SKM-1 (cell line): ENCODE results near the gene TEKT4.
"Not testable (repeated sequence)": the region's sequence is repeated elsewhere in the genome, so short reads cannot be mapped to it uniquely, and the experiment has no call there.

Experiments used
- DNase-seq: peaks from one replicate; lab custom pipeline; 2025; ENCODE audit not compliant: unreplicated experiment; lab: John Stamatoyannopoulos, UW

Gene TEKT4, protein sequence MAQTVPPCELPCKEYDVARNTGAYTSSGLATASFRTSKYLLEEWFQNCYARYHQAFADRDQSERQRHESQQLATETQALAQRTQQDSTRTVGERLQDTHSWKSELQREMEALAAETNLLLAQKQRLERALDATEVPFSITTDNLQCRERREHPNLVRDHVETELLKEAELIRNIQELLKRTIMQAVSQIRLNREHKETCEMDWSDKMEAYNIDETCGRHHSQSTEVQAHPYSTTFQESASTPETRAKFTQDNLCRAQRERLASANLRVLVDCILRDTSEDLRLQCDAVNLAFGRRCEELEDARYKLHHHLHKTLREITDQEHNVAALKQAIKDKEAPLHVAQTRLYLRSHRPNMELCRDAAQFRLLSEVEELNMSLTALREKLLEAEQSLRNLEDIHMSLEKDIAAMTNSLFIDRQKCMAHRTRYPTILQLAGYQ

DNA sequence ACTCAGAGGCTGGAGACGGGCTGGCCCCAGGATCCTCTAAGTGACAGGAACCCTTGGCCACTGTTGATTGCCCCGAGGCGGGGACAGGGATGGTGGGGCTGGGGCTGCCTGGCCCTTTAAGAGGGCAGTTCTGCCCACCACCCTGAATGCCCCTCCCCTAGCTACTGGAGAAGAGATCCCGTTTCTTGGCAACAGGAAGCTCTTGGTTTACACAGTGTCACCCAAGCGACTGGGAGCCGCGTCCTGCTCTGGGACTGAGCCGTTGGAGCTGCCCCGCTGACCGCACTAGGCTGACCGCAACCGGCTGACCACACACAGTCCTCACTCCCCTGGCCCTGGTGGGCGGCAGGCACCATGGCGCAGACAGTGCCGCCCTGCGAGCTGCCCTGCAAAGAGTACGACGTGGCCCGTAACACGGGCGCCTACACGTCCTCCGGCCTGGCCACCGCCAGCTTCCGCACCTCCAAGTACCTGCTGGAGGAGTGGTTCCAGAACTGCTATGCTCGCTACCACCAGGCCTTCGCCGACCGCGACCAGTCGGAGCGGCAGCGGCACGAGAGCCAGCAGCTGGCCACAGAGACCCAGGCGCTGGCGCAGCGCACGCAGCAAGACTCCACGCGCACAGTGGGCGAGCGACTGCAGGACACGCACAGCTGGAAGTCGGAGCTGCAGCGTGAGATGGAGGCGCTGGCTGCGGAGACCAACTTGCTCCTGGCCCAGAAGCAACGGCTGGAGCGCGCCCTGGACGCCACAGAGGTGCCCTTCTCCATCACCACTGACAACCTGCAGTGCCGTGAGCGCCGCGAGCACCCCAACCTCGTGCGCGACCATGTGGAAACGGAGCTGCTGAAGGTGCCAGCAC lies at the start of gene TEKT4:
TSS of gene TEKT4 (plus strand) at position 205 of the 862 bp plus-strand sequence. CDS start at position 355, 150 bp downstream.
- no peak for DNase-seq

DNA sequence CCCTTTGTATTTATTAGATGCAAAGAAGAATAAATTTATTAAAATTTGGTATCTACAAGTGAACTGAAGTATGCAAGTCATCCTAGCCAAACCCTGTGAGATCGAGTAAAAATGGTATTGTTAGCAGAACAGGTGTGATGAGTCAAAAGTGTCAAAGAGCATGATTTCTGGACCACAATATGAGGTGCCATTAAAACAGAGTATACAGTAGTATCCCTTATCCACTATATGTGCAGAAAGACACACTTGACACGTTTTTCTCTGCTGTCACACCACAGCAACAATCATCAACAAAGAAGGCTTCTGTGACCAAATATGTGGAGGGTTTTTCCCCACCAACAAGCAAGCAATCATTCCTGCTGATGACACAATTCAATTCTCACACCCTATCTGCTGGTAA lies 32.0 kb upstream of the TEKT4 start:
- not testable (repeated sequence) for DNase-seq

DNA sequence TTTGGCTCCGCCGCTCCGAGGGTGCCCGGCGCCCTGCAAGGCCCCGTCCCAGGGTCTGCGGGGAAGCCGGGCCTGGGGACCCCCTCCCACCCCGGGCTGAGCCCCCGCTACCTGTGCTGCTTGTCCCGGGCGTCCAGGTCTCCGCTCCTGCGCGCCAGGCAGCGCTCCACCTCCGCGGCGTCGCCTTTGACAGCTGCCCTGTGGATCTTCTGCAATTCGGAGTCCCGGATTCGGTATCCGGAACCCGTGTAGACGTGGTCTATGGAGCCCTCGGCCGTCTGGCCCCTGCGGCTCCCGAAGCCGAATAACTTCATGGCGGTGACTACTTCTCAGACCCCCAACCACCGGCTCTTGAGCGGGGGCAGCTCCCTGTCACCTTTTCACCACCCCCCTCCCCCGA lies 14.4 kb upstream of the TEKT4 start:
- not testable (repeated sequence) for DNase-seq

DNA sequence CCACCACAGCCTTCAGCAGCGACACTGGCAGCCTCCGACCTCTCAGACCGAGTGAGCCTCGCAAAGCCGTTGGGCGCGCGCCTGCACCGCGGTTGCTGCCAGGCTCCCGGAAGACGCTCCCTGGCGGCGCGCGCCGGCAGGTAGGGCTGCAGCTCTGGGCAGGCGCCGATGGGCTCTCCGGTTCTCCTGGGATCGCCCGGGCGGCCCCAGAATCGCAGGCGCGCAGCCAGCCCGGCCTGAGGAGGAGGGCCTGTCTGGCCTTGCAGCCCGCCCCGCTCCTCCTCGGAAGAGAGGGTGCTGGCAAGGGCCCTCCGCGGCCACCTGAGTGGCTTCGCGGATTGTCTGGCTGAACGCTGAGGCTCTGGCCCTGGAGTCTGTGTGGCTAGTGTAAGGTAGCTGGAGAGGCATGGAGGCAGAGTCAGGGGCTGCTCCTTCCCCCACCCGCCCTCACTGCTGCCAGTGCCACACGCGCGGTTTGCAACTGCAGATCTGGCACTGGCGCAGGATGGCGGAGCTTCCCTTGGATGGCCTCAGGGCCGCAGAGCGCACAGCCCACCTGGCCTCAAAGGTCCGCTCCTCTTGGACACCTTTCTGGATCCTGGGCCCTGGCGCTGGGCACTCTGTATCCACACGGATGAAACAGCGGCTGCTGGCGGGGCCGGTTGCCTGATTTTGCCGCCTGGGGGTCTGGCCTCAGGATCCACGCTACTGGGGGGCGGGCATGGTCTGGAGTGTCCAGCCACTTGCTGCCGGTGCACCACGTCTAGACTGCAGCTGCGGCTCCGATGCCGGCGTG lies 13.7 kb upstream of the TEKT4 start:
- not testable (repeated sequence) for DNase-seq

DNA sequence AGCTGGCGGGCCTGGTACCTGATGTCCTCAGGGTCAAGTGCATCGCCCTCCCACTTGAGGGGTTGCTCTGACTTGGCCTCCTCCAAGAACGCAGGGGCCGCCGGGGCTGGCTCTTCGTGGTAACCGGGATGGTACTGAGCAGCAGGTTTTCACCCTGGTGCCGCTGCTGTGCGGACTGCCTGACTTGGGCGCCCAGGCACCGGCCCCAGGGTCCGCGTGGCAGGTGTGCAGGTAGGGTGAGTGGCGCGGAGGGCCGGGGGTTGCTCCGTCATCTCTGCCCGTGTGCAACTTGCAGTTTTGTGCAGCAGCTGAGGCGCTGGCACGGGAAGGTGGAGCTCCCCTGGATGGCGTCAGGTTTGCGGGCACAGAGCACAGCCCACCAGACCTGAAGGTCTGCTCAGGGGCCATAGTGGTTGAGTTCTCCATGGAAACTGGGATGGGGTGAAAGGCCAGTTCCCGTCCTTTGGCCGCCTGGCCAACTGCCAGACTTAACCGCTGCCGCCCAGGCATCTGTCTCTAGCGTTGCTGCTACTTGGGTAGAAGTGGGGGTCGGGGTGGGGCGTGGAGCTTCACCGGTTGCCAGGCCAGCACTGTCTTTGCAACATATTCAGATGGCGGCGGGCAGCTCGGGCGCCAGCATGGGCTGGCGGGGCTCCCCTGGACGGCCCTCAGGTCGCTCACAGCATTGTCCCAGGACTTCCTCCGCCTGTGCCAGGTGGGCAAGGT lies 12.9 kb upstream of the TEKT4 start:
- DNase-seq, result not testable (repeated sequence)

DNA sequence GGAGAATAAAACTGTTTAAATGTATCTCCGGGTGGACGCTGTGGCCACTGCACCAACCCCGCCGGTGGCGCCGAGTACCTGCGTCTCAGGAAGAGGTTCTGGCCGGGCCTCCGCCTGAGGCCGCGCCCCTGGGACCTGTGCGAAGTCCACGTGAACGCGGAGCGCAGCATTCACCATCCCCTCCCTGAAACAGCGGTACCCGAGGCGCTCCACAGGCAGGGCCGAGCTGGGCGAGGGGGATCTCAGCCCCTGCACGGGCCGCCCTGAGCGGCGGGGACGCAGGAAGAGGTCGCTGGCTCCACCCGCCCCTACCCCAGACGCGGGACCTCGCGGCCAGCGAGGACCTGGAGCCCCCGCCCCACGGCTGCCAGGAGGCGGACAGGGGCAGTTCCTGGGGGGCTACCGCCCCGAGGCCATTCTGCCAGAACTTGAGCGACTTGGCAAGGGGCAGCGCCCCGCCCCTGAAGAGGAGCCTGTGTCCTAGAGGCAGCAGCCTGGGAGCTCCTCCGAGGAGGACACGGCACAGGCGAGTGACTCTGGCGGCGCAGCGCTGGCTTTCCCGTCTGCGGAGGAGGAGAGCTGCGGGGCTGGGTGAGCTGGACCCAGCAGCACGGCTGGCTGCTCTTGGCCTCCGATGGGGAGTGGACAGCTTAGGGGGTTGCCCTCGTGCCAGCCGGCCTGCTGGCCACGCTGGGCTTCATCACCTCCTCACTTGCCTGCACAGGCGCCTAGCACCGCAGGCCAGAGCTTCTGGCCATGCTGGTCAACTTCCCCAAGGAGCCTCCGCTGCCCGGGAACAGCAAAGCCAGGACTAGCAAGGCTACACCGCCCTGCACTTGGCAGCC lies 9.7 kb upstream of the TEKT4 start:
- no peak for DNase-seq

DNA sequence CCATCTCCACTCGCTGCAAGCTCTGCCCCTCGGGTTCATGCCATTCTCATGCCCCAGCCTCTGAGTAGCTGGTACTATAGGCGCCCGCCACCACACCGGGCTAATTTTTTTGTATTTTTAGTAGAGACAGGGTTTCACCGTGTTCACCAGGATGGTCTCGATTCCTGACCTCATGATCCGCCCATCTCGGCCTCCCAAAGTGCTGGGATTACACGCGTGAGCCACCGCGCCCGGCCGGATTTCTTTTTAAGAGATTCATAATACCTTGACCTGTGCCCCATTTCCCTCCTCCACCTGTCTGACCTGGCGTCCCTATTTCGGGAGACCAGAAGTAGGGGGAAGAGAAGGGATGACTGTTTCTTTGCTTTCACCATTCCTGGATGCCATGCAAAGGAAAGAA lies 8.3 kb upstream of the TEKT4 start:
- DNase-seq, result not testable (repeated sequence)

DNA sequence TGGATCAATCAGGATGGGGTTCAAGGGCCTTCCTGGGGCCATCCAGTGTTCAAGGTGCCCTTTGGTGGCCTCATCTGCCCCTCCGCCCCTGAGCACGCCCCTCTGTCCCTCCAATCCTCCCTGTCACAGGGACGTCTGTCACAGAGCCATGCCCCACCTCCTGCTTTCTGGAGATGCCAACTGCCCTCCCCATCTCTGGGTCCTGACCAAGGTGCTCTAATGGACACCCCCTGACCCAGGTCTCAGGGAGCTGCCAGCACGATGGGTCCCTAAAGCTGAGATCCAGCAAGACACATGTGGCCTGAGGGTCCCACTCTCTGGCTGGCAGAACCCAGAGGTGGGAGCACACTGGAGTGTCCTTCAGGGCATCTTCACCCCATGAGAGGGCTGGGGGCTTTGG lies 2.1 kb upstream of the TEKT4 start:
- DNase-seq, result no peak

DNA sequence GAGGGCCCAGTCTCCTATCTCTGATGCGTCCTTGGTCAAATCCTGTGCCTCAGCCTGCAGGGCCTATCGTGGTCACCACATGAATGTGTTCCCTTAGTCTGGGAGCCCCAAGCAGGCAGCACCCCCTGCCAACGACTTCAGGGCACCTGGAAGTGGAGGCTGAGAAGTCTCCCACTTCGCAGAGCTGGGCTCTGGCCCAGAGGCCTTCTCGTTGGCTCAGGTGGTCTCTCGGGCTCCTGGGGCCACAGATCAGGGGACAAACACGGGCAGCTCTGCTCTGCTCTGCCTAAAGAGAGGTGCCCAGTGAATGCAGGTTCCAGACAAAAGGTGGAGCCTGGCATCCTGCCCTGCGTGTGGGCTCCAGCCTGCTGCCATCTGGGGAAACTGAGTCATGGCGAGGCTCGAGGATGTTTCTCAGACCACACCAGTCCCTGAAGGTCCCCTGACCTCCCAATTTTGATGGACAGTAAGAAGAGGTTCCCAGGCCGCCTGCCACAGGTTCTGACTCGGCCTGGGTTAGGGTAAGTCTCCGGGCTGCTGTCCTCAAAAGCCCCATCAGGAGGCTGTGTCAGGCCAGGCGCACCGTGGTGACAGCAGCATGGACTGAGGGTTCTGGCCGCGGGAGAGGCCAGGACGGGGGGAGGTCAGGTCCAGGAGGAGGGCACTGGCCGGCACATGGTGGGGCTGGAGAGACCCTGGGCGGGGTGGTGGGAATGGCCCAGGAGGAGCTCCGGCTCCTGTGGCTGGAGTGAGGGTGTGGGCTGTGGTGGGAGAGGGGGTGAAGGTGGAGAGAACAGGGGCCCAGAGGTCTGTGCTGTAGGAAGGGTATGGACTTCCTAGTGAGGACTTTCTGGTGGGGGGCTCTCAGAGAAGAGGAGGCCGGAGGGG lies 1.4 kb upstream of the TEKT4 start:
- no peak for DNase-seq

DNA sequence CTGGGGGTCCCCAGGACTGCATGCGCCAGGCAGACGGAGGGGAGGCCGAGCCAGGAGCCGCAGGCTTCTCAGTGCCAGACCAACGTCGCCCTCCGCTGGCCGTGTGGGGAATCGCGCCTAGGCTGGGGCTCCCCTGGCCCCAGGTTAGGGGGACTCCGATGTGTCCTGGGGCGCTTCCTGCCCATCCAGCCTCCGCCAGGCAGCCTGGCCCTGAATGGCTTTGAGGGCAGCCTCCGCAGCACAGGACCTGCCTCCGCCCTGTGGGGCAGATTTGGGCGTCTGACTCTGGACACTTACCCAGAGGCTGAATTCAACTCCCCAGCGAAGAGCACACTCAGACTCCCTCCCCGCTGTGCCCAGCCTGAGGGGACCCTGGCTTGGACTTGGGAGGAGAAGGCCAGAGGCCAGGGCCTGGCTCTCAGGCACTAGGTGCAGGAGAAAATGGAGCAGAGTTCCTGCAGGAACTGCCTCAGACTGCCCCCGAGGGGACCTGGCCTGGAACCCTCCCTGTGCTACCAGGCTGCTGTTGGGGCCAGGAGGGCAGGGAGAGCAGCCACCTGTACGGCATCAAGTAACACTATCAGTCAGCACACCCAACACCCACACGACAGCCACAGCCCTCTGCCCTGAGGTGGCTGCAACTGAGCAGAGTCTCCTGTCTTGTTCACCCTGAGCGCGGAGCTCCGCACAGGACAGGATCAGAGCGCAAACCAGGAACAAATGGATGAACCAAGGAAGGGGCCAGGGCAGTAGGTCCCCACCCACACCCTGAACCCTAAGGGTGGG lies 597 bp upstream of the TEKT4 start:
- no peak for DNase-seq

DNA sequence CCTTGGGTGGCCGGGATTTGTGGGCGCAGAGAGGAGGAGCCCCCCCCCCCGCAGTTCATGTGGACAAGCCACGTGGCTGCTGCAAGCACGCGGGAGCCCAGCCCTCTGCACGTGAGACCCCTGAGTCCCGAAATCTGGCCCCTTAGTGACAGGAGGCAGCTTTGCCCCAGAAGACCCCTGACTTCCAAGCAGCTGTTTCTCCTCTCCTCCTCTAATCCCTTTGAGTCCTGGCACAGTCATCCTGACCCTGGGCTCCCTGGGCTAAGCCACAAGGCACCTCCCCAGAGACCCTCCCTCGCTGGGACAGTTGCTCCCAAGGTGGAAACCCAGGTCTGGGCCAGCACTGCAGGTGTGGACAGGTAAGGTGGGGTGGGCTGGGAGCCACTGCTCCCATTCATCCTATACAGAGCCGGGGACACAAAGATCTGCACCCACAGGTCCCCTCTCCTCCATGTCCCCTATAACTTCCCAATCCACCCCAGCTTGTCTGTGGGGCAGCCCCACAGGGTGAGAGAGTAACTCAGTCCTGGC lies 923 bp downstream of the TEKT4 start:
- no peak for DNase-seq

DNA sequence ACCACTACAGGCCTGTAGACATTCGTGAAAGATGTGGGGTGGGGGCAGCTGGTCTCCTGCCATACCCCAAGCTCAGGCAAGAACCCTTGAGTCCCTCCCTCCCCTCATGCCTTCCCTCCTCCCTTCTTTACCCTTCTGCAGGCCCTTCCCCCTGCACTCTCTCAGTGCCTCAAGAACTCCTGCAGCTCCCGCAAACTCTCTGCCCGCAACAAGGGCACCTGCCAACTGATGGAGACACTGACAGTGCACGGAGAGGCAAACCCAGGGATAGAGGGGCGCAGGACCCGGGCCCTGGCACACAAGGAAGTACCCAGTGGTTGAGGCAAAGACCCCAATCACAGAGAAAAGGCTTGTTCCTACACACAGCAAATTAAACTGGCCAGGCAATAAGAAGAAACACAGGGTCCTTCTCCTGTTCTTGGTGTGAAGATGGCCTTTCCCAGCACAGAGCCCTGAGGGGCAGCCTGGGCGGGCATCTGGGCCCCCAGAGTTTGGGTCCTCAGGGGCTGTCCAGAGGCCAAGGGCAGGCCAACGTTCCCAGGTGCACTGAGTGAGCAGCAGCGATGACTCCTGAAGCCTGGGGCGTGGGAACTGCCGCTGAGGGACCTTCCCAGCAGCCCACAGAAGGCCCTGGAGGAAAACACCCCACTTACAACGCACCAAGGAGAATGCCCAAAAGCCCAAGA lies 1.6 kb downstream of the TEKT4 start:
- DNase-seq, result no peak

DNA sequence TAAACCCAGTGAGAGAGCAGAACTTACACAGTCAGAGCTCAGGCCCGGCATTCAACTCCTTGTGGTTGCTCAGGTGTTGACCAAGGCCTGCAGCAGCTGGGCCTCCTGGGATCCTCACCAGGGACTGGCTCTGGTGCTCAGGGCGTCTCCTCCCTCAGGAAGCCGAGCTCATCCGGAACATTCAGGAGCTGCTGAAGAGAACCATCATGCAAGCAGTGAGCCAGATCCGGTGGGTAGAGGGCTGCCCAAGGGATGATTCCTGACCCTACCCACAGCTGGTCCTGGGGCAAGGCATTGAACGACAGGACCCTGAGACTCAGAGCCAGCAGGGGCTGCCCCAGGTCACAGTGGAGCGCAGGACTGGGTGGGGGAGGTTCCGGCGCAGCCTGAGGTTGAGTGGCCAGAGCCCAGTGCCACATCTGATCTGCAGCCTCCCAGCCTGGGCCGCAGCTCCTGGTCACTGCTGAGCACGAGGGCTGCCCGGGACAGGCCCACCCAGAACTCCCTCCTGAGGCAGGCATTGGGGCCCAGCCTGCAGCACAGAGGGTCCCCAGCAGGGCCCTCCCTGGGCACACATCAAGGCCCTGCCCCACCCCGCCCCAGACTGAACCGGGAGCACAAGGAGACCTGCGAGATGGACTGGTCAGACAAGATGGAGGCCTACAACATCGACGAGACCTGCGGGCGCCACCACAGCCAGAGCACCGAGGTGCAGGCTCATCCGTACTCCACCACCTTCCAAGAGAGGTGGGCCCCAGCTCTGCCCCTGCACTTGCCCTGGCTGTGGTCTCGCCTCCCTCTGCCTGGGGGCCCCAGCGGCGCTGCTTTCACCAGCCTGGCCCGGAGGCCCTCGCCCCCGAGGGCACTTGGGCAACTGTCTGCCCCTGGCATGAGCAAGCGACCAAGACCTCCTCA lies 2.4 kb downstream of the TEKT4 start:
- no peak for DNase-seq

DNA sequence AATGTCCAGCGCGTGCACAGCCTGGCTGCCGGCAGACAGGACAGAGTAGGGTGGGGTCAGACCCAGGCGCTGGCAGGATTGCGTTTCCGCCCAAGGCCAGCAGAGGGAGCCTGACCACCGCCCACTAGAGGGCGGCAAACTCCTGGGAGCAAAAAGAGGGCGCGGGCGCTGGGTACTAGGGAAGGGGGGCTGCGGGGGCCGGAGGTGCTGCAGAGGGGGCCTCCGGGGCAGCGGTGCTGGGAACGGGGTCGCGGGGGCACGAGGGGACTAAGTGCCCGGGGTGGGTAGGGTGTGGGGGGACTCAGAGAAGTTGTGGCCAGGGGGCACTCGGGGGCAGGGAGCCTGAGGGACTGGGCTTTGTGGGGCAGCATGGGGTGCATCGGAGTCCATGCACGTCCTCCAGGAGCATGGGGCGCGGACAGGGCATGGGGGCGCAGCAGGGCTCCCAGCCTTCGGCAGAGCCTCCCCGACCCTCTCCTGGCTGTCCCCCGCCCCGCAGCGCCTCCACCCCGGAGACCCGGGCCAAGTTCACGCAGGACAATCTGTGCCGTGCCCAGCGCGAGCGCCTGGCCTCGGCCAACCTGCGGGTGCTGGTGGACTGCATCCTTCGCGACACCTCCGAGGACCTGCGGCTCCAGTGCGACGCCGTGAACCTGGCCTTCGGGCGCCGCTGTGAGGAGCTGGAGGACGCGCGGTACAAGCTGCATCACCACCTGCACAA lies 3.2 kb downstream of the TEKT4 start:
- peak; percentile 34 for DNase-seq

DNA sequence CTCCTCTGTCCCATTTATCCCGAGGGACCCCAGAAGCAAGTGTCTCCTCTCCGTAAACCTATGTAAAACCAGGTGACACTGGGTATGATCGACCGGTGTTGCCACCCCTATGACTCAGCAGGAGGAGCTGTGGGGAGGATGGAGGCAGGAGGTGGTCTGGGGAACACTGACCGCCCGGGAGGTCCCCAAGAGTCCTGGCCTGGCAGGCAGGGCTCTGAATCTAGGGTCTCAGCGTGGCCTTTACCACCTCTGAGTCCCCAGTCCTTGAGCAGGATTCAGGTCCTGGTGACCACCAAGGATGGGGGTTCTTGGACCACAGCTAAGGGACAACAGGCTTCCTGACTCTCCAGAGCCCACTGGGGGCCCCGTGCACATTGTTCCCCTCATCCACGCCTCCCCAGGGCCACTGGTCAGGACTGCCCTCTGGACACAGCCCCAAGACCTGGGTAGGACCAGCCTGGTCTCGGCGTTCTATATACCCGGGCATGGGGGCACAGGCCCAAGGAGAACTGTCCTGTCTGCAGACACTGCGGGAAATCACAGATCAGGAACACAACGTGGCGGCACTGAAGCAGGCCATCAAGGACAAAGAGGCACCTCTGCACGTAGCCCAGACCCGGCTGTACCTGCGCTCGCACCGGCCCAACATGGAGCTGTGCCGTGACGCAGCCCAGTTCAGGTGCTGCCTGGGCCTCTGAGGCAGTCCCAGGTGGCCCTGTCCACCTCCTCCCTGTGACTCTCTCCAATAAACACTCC lies 4.0 kb downstream of the TEKT4 start:
- no peak for DNase-seq
